Tibial nerve (tissue), 4 donors: ENCODE measurements around the gene OR8B2.
"Not testable (repeated sequence)": the region's sequence is repeated elsewhere in the genome, so short reads cannot be mapped to it uniquely, and the experiment has no call there.

Source experiments
- CTCF ChIP-seq, 5 experiments: fragments of 200-600 bp in 3 of 5; fragments of 450-650 bp in 2 of 5; sonication (generic) in 3 of 5; IDR thresholded peaks; one replicate each; pipeline ENCODE4 v1.5.1; 2016 to 2019; ENCODE audit warnings: antibody characterized with exemption in 5 of 5, mild to moderate bottlenecking in 3 of 5, moderate library complexity in 2 of 5
- EP300 ChIP-seq, 2 donors: sonication (generic); formaldehyde crosslinking; IDR thresholded peaks; one replicate each; pipeline ENCODE4 v1.6.1; 2017; ENCODE audit warnings: antibody characterized with exemption in 2 of 2, mild to moderate bottlenecking in 1 of 2

- not testable (repeated sequence) for TF ChIP-seq CTCF, EP300 (IDR thresholded peaks at IDR 0.05)
Observed at GRCh38 chr11:124403186-124403585, 18.9 kb upstream of the OR8B2 start.
